AG09319 (cell line): ENCODE data around the gene EEFSEC.

Experiments
- DNase-seq: peaks from one replicate; pipeline ENCODE4 v3.0.0-alpha.2; 2010; ENCODE audit warnings: low read depth; ENCODE audit errors: extremely low read depth
- TF ChIP-seq, protein P1 (sequence below): IDR thresholded peaks from 2 replicates; pipeline ENCODE4 v1.5.1; 2011; ENCODE audit warnings: low read depth, mild to moderate bottlenecking, inconsistent platforms, low read length, moderate library complexity

The EEFSEC gene

GRCh38 chr3:128353991-128354687, 200.9 kb downstream of the EEFSEC start:
- TF ChIP-seq, protein P1, sequence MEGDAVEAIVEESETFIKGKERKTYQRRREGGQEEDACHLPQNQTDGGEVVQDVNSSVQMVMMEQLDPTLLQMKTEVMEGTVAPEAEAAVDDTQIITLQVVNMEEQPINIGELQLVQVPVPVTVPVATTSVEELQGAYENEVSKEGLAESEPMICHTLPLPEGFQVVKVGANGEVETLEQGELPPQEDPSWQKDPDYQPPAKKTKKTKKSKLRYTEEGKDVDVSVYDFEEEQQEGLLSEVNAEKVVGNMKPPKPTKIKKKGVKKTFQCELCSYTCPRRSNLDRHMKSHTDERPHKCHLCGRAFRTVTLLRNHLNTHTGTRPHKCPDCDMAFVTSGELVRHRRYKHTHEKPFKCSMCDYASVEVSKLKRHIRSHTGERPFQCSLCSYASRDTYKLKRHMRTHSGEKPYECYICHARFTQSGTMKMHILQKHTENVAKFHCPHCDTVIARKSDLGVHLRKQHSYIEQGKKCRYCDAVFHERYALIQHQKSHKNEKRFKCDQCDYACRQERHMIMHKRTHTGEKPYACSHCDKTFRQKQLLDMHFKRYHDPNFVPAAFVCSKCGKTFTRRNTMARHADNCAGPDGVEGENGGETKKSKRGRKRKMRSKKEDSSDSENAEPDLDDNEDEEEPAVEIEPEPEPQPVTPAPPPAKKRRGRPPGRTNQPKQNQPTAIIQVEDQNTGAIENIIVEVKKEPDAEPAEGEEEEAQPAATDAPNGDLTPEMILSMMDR, result no peak
- DNase-seq, result no peak

GRCh38 chr3:128354788-128355542, 201.7 kb downstream of the EEFSEC start:
- no peak for DNase-seq
- TF ChIP-seq, protein P1, result no peak

- no peak for DNase-seq
- TF ChIP-seq, protein P1, result no peak
Observed at GRCh38 chr3:128355543-128355919, 202.2 kb downstream of the EEFSEC start.

DNA sequence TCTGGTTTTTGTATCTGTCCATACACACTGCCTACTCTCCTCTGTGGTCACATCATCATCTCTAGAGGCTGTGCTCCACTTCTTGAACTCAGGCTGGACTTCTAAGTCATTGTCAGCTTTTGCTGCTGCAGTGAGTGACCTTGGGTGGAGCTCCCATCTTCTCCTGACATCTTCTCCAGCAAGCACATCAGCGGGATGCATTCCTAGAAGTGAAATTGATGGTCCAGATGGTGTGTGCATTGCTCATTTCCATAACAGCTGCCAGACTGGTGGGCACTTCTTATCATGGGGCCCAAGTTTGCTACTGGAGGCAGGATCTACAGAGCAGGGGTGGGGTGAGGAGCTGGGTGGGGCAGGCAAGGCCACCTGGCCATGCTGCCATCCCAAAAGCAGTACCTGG, 203.5 kb downstream of the EEFSEC start:
- DNase-seq, result no peak
- TF ChIP-seq, protein P1, result no peak

DNA sequence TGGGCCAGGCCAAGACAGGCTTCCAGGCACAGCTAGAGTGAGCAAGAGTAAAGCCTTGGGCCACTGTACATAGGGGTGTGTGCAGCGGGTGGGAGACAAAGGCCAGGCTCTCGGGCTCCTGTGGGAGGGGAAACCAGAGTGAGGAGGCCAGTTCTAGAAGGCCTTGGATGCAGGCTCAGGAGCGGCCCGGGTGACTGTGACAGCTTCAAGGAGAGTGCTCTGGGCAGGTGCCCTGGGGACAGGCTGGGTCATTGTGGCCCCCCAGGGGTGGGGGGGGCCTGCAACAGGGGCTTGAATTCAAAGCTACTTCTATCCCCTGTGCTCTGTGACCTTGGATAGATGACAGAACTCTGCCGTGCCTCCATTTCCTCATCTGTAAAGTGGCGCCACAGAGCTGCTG, 204.3 kb downstream of the EEFSEC start:
- no peak for DNase-seq
- TF ChIP-seq, protein P1, result no peak

DNA sequence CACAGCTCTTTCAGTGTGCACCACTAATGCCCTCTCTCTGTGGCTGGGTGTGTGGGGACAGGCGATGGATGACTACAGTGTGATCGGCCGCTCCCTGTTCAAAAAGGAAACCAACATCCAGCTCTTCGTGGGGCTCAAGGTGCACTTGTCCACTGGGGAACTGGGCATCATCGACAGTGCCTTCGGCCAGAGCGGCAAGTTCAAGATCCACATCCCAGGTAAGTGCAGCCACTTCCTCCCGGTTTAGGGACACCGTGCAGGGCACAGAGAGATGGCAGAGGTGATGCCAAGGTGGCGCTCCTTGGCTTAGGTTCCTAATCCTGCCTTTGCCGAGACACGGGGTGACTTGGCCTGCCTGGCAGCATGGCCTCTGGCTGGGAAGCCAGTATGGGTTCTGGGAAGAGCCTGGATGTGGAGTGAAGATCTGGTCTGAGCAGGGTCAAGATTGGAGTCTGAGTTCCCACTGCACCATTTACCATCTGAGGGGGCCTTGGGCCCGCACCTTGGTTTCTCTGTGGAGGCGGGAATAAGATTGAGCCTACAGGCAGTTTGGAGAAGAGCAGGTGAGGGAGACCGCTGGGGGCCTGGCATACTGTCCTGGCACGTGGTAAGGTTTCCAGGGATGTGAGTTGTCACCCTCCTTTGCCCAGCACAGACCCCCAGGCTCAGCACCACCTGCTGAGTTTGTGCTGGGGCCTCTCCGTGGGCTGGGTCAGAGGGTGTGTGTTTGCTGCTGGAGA, 205.0 kb downstream of the EEFSEC start:
- DNase-seq, result no peak
- TF ChIP-seq, protein P1, result no peak

- TF ChIP-seq, protein P1, result no peak
Observed at GRCh38 chr3:128359060-128359664, 205.9 kb downstream of the EEFSEC start.

More at GRCh38 chr3:128359060-128359664, 205.9 kb downstream of the EEFSEC start:
- DNase-seq, result no peak
